Measurements from ENCODE around the gene ATF5.
A peak's percentile ranks its signal among the peaks of the same experiment; 100 is the strongest.

Gene ATF5

GRCh38 chr19:49929121-49929610 is at the start of gene ATF5, which contains the start of gene NUP62:
ATF5 (plus strand) TSS chr19:49929205; CDS start chr19:49930851, 1,646 bp downstream.
NUP62 (minus strand) TSS chr19:49929504; CDS start chr19:49909807, 19,697 bp downstream.
- peak; percentile 95 for DNase-seq

- no peak for DNase-seq
Observed at GRCh38 chr19:49879243-49879963, 49.6 kb upstream of the ATF5 start.

GRCh38 chr19:49880162-49880869 is 48.7 kb upstream of the ATF5 start:
- no peak for DNase-seq

GRCh38 chr19:49881186-49881585 is 47.8 kb upstream of the ATF5 start:
- no peak for DNase-seq

- no peak for DNase-seq
Observed at GRCh38 chr19:49881672-49882394, 47.2 kb upstream of the ATF5 start.

- DNase-seq = no peak
Observed at GRCh38 chr19:49882643-49883042, 46.4 kb upstream of the ATF5 start.

- no peak for DNase-seq
Observed at GRCh38 chr19:49883094-49883493, 45.9 kb upstream of the ATF5 start.

GRCh38 chr19:49884109-49884508 is 44.9 kb upstream of the ATF5 start:
- DNase-seq = no peak

- no peak for DNase-seq
Observed at GRCh38 chr19:49884760-49885159, 44.2 kb upstream of the ATF5 start.

GRCh38 chr19:49887037-49887664 is 41.9 kb upstream of the ATF5 start:
- DNase-seq = no peak

GRCh38 chr19:49887665-49888509 is 41.1 kb upstream of the ATF5 start:
- DNase-seq = no peak

- no peak for DNase-seq
Observed at GRCh38 chr19:49888510-49888824, 40.5 kb upstream of the ATF5 start.

GRCh38 chr19:49889038-49889686 is 39.8 kb upstream of the ATF5 start:
- DNase-seq = no peak

- DNase-seq = peak; percentile 88
Observed at GRCh38 chr19:49889687-49890348, 39.2 kb upstream of the ATF5 start.

GRCh38 chr19:49890349-49891311 is 38.4 kb upstream of the ATF5 start:
- DNase-seq = peak; percentile 72

- DNase-seq = no peak
Observed at GRCh38 chr19:49891393-49891792, 37.6 kb upstream of the ATF5 start.

GRCh38 chr19:49892716-49893115 is 36.3 kb upstream of the ATF5 start:
- DNase-seq = no peak

GRCh38 chr19:49894011-49894664 is 34.9 kb upstream of the ATF5 start:
- DNase-seq = no peak

- DNase-seq = peak; percentile 62
Observed at GRCh38 chr19:49894879-49895565, 34.0 kb upstream of the ATF5 start.

Measured in activated CD4-positive, alpha-beta T cell treated with anti-CD3 and anti-CD28 coated beads for 48 hours (primary cell).